GM12872 (cell line): ENCODE measurements around the gene DCC.

Source experiments
- CTCF ChIP-seq: IDR thresholded peaks from 3 replicates; pipeline ENCODE4 v1.5.1; 2011; ENCODE audit warnings: low read depth, mild to moderate bottlenecking, low read length, moderate library complexity; ENCODE audit not compliant: insufficient read depth

DCC gene

GRCh38 chr18:53458268-53458667 is 1118.3 kb downstream of the DCC start:
- no peak for TF ChIP-seq CTCF

GRCh38 chr18:53458944-53459580 is 1119.1 kb downstream of the DCC start:
- TF ChIP-seq CTCF, result no peak

- TF ChIP-seq CTCF, result no peak
These were observed 1127.8 kb downstream of the DCC start for GRCh38 chr18:53467756-53468155.

- TF ChIP-seq CTCF, result no peak
These were observed 1132.5 kb downstream of the DCC start for GRCh38 chr18:53472546-53472945.

- TF ChIP-seq CTCF, result no peak
These were observed 1138.2 kb downstream of the DCC start for GRCh38 chr18:53478155-53478554.

- TF ChIP-seq CTCF, result no peak
These were observed 1146.3 kb downstream of the DCC start for GRCh38 chr18:53486296-53486695.

- TF ChIP-seq CTCF, result no peak
These were observed 1149.3 kb downstream of the DCC start for GRCh38 chr18:53489266-53489665.

GRCh38 chr18:53490019-53490418 is 1150.0 kb downstream of the DCC start:
- no peak for TF ChIP-seq CTCF
